Neural cell (in vitro differentiated cells): ENCODE measurements around the gene ACOT7.

Experiments
- EP300 ChIP-seq: fragments of 450-650 bp; conservative IDR thresholded peaks from 2 replicates; pipeline ENCODE4 v1.6.1; 2014; ENCODE audit warnings: antibody characterized with exemption, mild to moderate bottlenecking, moderate library complexity; ENCODE audit not compliant: poor library complexity, severe bottlenecking
- EZH2 ChIP-seq: fragments of 200-600, 300-800 bp; shearing (Covaris generic), sonication (generic); IDR thresholded peaks from 2 replicates; pipeline ENCODE4 v1.6.1; 2014; ENCODE audit warnings: antibody characterized with exemption, low read length, borderline replicate concordance, mild to moderate bottlenecking; ENCODE audit not compliant: insufficient read depth, poor library complexity, severe bottlenecking
- MXI1 ChIP-seq: fragments of 450-650 bp; conservative IDR thresholded peaks from 2 replicates; pipeline ENCODE4 v1.6.1; 2014; ENCODE audit warnings: antibody characterized with exemption, mild to moderate bottlenecking; ENCODE audit not compliant: poor library complexity, severe bottlenecking
- POLR2AphosphoS5 ChIP-seq: IDR thresholded peaks from 2 replicates; pipeline ENCODE4 v1.6.1; 2012
- RAD21 ChIP-seq: fragments of 450-650 bp; conservative IDR thresholded peaks from 2 replicates; pipeline ENCODE4 v1.6.1; 2014; ENCODE audit warnings: antibody characterized with exemption, mild to moderate bottlenecking, moderate library complexity
- SMC3 ChIP-seq: fragments of 450-650 bp; conservative IDR thresholded peaks from 2 replicates; pipeline ENCODE4 v1.6.1; 2014; ENCODE audit warnings: antibody characterized with exemption, mild to moderate bottlenecking, moderate library complexity; ENCODE audit not compliant: poor library complexity
- TAF1 ChIP-seq: IDR thresholded peaks from 2 replicates; pipeline ENCODE4 v1.6.1; 2012; ENCODE audit warnings: low read depth
- TF ChIP-seq, protein P1 (sequence below): fragments of 450-650 bp; IDR thresholded peaks from 2 replicates; pipeline ENCODE4 v1.5.1; 2014; ENCODE audit warnings: antibody characterized with exemption, mild to moderate bottlenecking, moderate library complexity; ENCODE audit not compliant: poor library complexity, severe bottlenecking
- TF ChIP-seq, protein P2 (sequence below): IDR thresholded peaks from 2 replicates; pipeline ENCODE4 v1.6.1; 2012; ENCODE audit warnings: borderline replicate concordance

DNA sequence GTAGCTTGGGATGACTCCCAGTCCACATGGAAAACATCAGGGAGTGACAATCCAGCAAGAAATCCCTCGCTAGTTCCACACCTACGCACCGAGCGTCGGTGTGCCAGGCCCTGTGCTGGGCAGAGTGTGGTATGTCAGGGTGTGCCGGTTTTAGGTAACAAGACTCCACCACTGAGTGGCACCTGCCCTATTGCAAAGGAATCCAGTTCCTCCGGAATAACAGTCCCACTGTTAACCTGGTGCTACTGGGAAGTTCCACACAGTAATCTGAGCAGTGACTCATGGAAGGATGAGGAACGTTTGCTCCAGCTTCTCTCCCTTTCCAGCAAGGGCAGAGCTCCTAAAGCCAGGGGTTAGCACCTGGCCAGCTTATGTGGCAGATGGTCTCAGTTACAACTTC lies 173.3 kb downstream of the ACOT7 start:
- TF ChIP-seq, protein P1, sequence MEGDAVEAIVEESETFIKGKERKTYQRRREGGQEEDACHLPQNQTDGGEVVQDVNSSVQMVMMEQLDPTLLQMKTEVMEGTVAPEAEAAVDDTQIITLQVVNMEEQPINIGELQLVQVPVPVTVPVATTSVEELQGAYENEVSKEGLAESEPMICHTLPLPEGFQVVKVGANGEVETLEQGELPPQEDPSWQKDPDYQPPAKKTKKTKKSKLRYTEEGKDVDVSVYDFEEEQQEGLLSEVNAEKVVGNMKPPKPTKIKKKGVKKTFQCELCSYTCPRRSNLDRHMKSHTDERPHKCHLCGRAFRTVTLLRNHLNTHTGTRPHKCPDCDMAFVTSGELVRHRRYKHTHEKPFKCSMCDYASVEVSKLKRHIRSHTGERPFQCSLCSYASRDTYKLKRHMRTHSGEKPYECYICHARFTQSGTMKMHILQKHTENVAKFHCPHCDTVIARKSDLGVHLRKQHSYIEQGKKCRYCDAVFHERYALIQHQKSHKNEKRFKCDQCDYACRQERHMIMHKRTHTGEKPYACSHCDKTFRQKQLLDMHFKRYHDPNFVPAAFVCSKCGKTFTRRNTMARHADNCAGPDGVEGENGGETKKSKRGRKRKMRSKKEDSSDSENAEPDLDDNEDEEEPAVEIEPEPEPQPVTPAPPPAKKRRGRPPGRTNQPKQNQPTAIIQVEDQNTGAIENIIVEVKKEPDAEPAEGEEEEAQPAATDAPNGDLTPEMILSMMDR = no peak
- no peak for TF ChIP-seq EZH2
- TF ChIP-seq MXI1 = no peak
- no peak for TF ChIP-seq RAD21
- no peak for TF ChIP-seq TAF1
- TF ChIP-seq EP300 = no peak
- TF ChIP-seq POLR2AphosphoS5 = no peak
- TF ChIP-seq, protein P2, sequence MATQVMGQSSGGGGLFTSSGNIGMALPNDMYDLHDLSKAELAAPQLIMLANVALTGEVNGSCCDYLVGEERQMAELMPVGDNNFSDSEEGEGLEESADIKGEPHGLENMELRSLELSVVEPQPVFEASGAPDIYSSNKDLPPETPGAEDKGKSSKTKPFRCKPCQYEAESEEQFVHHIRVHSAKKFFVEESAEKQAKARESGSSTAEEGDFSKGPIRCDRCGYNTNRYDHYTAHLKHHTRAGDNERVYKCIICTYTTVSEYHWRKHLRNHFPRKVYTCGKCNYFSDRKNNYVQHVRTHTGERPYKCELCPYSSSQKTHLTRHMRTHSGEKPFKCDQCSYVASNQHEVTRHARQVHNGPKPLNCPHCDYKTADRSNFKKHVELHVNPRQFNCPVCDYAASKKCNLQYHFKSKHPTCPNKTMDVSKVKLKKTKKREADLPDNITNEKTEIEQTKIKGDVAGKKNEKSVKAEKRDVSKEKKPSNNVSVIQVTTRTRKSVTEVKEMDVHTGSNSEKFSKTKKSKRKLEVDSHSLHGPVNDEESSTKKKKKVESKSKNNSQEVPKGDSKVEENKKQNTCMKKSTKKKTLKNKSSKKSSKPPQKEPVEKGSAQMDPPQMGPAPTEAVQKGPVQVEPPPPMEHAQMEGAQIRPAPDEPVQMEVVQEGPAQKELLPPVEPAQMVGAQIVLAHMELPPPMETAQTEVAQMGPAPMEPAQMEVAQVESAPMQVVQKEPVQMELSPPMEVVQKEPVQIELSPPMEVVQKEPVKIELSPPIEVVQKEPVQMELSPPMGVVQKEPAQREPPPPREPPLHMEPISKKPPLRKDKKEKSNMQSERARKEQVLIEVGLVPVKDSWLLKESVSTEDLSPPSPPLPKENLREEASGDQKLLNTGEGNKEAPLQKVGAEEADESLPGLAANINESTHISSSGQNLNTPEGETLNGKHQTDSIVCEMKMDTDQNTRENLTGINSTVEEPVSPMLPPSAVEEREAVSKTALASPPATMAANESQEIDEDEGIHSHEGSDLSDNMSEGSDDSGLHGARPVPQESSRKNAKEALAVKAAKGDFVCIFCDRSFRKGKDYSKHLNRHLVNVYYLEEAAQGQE = no peak
- TF ChIP-seq SMC3 = no peak
